ENCODE data around the gene LEFTY2. TPM values are rescaled to one million over a fixed set of nuclear protein-coding genes. Genes with fewer than 3 reads are reported as not detected.

The LEFTY2 gene
- total and polyA plus RNA-seq, 3 donors from 2014 or later, result 4.2 to 10.0 (median 4.7) TPM

DNA sequence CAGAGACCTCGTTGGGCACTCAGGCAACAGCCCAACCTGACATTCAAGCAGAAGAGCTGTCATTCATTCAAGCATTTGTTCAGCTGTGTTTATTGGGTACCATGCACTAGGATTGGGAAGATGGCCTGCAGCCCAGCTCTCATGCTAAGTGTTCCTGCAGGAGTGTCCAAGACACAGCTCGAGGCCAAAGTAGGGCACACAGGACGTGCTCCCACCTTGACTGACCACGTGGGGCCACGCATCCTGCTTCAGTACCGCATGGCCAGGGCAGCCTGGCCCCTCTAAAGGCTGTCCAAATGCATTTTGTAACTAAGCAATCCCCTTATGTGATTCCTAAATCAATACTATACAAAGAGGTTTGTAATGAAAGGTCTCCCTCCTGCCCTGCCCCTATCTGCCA is 26.6 kb downstream of the LEFTY2 start:
- Histone ChIP-seq H3K27ac (no peak overlapping the region), H3K4me3 (no peak overlapping the region), H3K4me1 (no peaks in the 10 kb centered on the region), H3K9me3 (no peaks in the 10 kb centered on the region), H3K27me3 (no peaks in the 10 kb centered on the region), H3K36me3 (ENCODE audit: low read depth, missing control alignments) (no peaks in the 10 kb centered on the region)
- TF ChIP-seq, protein P1, sequence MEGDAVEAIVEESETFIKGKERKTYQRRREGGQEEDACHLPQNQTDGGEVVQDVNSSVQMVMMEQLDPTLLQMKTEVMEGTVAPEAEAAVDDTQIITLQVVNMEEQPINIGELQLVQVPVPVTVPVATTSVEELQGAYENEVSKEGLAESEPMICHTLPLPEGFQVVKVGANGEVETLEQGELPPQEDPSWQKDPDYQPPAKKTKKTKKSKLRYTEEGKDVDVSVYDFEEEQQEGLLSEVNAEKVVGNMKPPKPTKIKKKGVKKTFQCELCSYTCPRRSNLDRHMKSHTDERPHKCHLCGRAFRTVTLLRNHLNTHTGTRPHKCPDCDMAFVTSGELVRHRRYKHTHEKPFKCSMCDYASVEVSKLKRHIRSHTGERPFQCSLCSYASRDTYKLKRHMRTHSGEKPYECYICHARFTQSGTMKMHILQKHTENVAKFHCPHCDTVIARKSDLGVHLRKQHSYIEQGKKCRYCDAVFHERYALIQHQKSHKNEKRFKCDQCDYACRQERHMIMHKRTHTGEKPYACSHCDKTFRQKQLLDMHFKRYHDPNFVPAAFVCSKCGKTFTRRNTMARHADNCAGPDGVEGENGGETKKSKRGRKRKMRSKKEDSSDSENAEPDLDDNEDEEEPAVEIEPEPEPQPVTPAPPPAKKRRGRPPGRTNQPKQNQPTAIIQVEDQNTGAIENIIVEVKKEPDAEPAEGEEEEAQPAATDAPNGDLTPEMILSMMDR (IDR thresholded peaks at IDR 0.05), result no peak
- TF ChIP-seq POLR2A (IDR thresholded peaks at IDR 0.05), result no peak
- 94 to 96% methylated on average over 6 of the region's 6 CpGs for WGBS, 2 donors
- no peak for DNase-seq
- intact Hi-C loops (cut with DNase I; ENCODE audit: low total_unique reads), result no loop called here

DNA sequence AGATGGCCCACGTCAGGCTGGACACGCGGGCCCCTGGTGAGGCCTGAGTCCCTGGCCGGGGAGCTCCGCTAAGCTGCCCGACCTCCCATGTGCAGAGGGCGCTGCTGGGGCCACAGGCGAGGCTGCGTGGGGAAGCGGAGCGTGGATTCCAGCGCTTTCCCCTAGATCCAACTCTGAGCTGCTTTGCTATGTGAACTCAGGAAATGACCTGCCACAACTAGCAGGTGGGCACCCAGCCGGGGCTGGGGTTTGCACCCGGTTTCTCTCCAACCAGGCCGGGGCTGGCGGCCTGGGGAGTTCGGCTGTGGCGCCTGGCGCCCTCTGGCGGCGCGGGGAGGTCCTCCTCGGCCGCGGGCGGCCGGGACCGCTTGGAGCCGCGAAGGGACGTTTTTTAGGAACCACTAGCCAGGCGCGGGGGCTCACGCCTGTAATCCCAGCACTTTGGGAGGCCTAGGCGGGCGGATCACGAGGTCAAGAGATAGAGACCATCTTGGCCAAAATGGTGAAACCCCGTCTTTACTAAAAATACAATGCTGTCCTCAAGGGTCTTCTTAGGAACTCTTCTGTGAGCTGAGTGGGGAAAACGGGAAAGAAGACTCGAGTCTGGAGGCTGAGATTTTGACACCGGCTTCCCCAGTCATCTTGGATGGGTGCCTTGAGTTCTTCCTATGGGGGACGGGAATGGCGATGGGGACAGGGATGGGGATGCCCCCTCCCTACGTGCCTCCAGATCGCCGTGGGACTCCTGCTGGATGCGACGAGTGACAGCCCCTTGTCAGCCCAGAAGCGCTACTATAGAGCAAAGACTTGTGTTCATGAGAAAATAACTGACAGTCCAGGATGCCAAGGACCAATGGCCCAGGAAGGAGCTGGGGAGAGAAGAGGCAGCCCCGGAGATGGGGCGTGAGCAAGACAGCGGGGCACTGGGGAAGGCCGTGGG is 29.6 kb downstream of the LEFTY2 start:
- no peak overlapping the region for H3K27ac ChIP-seq
- H3K27me3 ChIP-seq, result no peaks in the 10 kb centered on the region
- H3K36me3 ChIP-seq (ENCODE audit: low read depth, missing control alignments), result no peaks in the 10 kb centered on the region
- H3K4me3 ChIP-seq, result peak overlapping the region; percentile 10 to 27
- DNase-seq, result peak; percentile 74
- TF ChIP-seq, protein P1 (IDR thresholded peaks at IDR 0.05), result peak; percentile 73 to 93 (median 75)
- TF ChIP-seq POLR2A (IDR thresholded peaks at IDR 0.05), result no peak
- intact Hi-C loops (cut with DNase I; ENCODE audit: low total_unique reads), result no loop called here
- 29 to 39% methylated on average over 28 to 53 of the region's 53 CpGs for WGBS, 2 donors
- H3K9me3 ChIP-seq, result no peaks in the 10 kb centered on the region
- no peaks in the 10 kb centered on the region for H3K4me1 ChIP-seq

DNA sequence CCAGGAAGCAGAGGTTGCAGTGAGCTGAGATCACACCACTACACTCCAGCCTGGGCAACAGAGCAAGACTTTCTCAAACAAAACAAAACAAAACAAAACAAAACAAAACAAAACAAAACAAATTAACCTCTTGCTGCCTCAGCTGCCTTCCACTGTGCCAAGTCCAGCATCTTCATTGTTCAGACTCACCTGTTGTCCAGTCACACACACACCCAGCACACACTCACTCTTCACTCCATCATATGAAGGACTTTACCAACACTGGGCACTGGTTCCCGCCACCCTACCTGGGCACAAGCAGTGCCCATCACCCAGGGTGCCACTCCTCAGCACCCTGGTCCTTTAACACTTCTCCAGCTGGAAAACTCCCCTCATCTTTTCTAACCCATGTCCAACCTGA is 31.5 kb downstream of the LEFTY2 start:
- H3K9me3 ChIP-seq, result no peaks in the 10 kb centered on the region
- no peak overlapping the region for H3K4me3 ChIP-seq
- intact Hi-C loops (cut with DNase I; ENCODE audit: low total_unique reads), result no loop called here
- 89 to 96% methylated on average over 1 of the region's 1 CpG for WGBS, 2 donors
- no peaks in the 10 kb centered on the region for H3K4me1 ChIP-seq
- TF ChIP-seq, protein P1 (IDR thresholded peaks at IDR 0.05), result no peak
- TF ChIP-seq POLR2A (IDR thresholded peaks at IDR 0.05), result no peak
- no peak overlapping the region for H3K27ac ChIP-seq
- no peak for DNase-seq
- H3K27me3 ChIP-seq, result no peaks in the 10 kb centered on the region
- no peaks in the 10 kb centered on the region for H3K36me3 ChIP-seq (ENCODE audit: low read depth, missing control alignments)

DNA sequence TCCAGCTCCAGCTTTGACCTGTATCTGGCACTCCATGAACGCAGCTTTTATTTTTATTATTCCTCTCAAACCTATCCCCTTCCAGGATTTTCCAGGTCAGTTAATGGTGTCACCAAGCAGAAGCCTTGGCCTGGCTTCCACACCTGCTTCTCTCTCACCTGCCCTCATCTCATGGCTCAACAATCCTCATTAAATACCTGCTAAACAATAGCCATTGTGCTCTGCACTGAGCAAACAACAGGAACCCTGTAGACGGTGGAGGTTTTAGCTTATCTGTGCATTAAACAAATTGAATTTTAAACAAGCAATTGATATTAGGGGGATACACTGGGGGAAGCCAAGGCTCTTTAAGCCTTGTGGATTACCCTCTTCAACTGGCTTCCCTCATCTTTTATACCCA is 32.2 kb downstream of the LEFTY2 start:
- intact Hi-C loops (cut with DNase I; ENCODE audit: low total_unique reads), result no loop called here
- no peak overlapping the region for H3K27ac ChIP-seq
- 72 to 78% methylated on average over 2 of the region's 2 CpGs for WGBS, 2 donors
- no peaks in the 10 kb centered on the region for H3K27me3 ChIP-seq
- no peaks in the 10 kb centered on the region for H3K9me3 ChIP-seq
- H3K36me3 ChIP-seq (ENCODE audit: low read depth, missing control alignments), result no peaks in the 10 kb centered on the region
- DNase-seq, result no peak
- H3K4me3 ChIP-seq, result no peak overlapping the region
- no peaks in the 10 kb centered on the region for H3K4me1 ChIP-seq
- no peak for TF ChIP-seq POLR2A (IDR thresholded peaks at IDR 0.05)
- TF ChIP-seq, protein P1 (IDR thresholded peaks at IDR 0.05), result no peak

All from testis (tissue), 3 donors.